Effector memory CD8-positive, alpha-beta T cell (primary cell): ENCODE measurements around the gene SLC40A1.
A peak's percentile ranks its signal among the peaks of the same experiment; 100 is the strongest.

Source experiments
- ATAC-seq: fragments of 150-1000 bp; cut with Tn5 transposase; replicated peaks from 2 replicates; pipeline ENCODE4 v1.10.0; 2021; ENCODE audit warnings: mild to moderate bottlenecking, moderate library complexity
- DNase-seq, 3 experiments: peaks; one replicate each; pipeline ENCODE4 v3.0.0; 2021
- H3K27ac Mint-ChIP-seq, 2 donors: one replicate each; pipeline ENCODE4 v1.8.0; 2022; ENCODE audit warnings: mild to moderate bottlenecking in 2 of 2, mixed read lengths in 2 of 2, moderate library complexity in 2 of 2
- H3K27me3 Mint-ChIP-seq, 2 donors: one replicate each; pipeline ENCODE4 v1.8.0; 2022; ENCODE audit warnings: mixed read lengths in 2 of 2
- H3K36me3 Mint-ChIP-seq: one replicate; pipeline ENCODE4 v1.8.0; 2022; ENCODE audit warnings: mild to moderate bottlenecking, moderate library complexity, mixed read lengths; ENCODE audit not compliant: insufficient read depth
- H3K4me1 Mint-ChIP-seq, 2 donors: one replicate each; pipeline ENCODE4 v1.8.0; 2022; ENCODE audit warnings: low read depth in 2 of 2, mixed read lengths in 2 of 2
- H3K4me3 Mint-ChIP-seq, 2 donors: one replicate each; pipeline ENCODE4 v1.8.0; 2022; ENCODE audit warnings: mild to moderate bottlenecking in 2 of 2, mixed read lengths in 2 of 2, moderate library complexity in 2 of 2
- H3K9me3 Mint-ChIP-seq, 2 donors: one replicate each; pipeline ENCODE4 v1.8.0; 2022; ENCODE audit warnings: mixed read lengths in 2 of 2

Gene SLC40A1

DNA sequence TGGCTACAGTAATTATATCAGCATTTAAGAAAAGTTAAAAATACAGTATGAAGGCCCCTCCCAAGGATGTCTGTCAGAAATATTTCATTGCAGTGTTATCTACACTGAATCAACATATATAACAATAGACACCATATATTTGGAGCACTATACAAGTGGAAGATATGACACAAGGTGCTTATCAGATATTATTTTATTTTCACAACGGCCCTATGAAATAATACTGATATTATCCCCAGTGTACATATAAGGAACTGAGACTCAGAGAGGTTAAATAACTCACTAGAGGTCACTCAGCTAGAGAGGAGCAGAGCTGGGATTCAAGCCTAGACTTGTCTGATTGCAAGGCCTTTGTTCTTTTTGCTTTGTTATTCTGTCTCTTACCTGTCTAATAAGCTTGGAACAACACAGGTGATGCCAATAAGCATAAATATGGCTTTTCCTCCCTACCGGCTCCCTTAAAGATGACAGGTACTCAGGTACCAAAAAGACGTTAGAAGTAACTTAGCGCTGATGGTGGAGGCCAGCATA, 4.7 kb upstream of the SLC40A1 start:
- H3K4me3 Mint-ChIP-seq = no peak overlapping the region
- H3K4me1 Mint-ChIP-seq = peaks cover 1 to 5% of the 10 kb centered on the region in 2 donors
- H3K27ac Mint-ChIP-seq = no peak overlapping the region
- no peak for ATAC-seq
- no peaks in the 10 kb centered on the region for H3K9me3 Mint-ChIP-seq
- H3K27me3 Mint-ChIP-seq = peaks cover 45 to 54% of the 10 kb centered on the region in 2 donors
- peaks cover 3% of the 10 kb centered on the region for H3K36me3 Mint-ChIP-seq
- no peak for DNase-seq

DNA sequence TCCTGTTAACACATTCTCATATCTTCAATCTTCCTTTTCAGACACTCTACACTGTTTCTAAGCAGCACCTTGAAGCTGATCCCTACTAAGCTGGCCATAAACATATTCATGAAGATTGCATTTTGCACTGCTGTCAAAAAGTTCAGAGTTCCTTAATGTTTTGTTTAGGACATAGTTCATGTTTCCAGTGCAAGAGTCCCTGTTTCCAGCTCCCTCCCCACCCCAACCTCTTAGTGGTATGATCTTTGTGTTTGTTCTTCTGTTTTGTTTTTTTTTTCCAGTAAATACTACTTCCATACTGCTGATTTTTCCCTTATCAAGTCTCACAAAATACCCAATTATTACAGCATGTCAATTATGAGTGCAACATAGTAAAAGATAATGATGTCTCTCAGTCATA, 4.1 kb upstream of the SLC40A1 start:
- Mint-ChIP-seq H3K9me3 (no peaks in the 10 kb centered on the region), H3K4me1 (peaks cover 5 to 8% of the 10 kb centered on the region in 2 donors), H3K36me3 (peaks cover 3% of the 10 kb centered on the region), H3K4me3 (no peak overlapping the region), H3K27me3 (peaks cover 47 to 60% of the 10 kb centered on the region in 2 donors), H3K27ac (no peak overlapping the region)
- ATAC-seq (no peak), DNase-seq (no peak)

DNA sequence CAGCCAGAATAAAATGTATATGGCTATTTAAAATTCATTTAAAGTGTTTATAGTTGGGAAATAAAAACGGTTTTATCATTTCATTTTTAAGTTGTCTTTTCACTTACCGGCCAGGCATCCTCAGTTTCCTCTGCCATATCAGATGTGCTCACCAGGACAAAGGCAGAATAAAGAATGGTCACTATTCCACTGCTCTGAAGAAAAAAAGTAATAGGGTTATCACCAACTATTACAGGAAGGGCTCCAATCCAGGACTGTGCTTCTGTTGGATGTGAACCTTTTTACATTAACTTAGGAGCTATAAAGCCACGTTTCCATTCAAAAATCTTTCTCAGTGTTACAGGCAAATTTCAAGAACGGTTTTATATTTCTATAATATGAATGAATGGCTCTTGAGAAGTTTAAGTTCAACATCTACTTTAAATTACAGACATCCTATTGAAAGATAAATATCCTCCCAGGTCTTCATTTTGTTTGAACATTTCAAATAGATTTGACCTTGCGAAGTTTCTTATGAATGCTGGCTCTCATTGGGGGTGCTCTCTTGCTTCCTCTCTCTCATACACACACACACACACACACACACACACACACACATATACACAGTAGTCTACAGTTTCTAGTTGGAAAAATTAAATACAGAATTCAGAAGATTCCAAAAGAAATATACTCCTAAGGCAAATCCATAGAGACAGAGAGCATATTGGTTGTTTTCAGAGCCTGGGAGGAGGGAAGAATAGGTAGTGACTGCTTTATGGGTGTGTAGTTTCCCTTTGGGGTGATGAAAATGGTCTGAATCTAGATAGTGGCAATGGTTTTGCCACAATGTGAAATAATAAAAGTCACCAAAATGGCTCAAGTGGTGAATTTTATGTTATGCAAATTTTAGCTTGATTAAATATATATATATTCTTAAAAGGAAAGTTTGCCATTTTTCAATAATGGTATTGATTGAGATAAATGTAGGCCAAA, 2.9 kb upstream of the SLC40A1 start:
- no peaks in the 10 kb centered on the region for H3K9me3 Mint-ChIP-seq
- peaks cover 3% of the 10 kb centered on the region for H3K36me3 Mint-ChIP-seq
- H3K4me1 Mint-ChIP-seq = peaks cover 5 to 8% of the 10 kb centered on the region in 2 donors
- H3K4me3 Mint-ChIP-seq = no peak overlapping the region
- peaks cover 52 to 63% of the 10 kb centered on the region in 2 donors for H3K27me3 Mint-ChIP-seq
- H3K27ac Mint-ChIP-seq = no peak overlapping the region
- ATAC-seq (no peak), DNase-seq (no peak)

DNA sequence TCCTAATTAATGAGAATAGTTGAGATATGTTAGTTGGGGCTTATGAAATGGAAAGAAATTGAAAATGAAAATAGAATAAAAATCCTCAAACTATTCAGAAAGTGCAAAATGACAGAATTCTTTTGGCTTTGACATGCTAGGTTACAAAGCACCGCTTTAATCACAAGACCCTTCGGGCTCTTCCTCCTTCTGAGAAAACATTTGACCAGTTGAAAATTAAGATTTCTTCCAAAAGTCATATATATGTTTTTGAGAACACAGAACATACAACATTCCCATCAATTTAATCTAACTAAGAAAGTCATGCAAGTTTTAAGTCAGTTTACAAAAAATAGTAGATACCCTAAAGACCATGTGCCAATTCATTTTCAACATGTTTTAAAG, 2.2 kb upstream of the SLC40A1 start:
- no peak for DNase-seq
- no peak overlapping the region for H3K27ac Mint-ChIP-seq
- H3K4me3 Mint-ChIP-seq = no peak overlapping the region
- no peak for ATAC-seq
- H3K9me3 Mint-ChIP-seq = no peaks in the 10 kb centered on the region
- H3K27me3 Mint-ChIP-seq = peaks cover 50 to 64% of the 10 kb centered on the region in 2 donors
- H3K36me3 Mint-ChIP-seq = peaks cover 3% of the 10 kb centered on the region
- peaks cover 5 to 8% of the 10 kb centered on the region in 2 donors for H3K4me1 Mint-ChIP-seq

DNA sequence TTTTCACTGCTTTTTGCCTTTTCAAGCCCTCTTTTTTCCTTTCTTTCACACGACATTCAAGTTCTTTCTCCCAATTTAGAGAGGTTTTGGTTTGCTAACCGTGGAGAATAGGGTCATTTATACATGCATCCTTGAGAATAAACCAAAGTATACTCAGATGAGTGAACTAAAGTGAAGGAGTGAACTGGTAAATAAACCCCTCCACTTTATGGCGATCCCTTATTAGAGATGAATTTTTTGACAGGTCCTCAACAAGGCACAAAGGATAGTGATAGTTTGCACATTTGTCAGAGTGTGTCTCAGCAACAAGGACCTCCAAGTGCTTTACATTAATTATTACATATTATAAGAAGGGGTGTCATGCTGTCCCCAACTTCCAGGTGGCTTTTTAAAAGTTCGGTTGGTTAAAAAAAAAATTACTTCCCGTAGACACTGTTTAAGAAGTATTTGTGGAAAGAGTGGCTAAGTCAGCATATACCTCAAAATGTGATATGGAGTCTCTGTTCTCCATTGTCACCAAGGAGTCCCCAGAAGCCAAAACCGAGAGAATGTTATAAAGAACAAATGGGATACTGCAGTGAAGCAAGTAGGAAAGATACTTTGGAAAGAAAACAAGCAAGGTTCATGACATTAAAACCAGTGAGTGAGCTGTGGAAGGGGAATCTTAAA, 1.7 kb upstream of the SLC40A1 start:
- Mint-ChIP-seq H3K4me1 (peaks cover 5 to 8% of the 10 kb centered on the region in 2 donors), H3K27me3 (peaks cover 45 to 63% of the 10 kb centered on the region in 2 donors), H3K4me3 (peak overlapping the region in 1 of 2 donors; percentile 71)

GRCh38 chr2:189581354-189582139, 961 bp upstream of the SLC40A1 start:
- Mint-ChIP-seq H3K9me3 (no peaks in the 10 kb centered on the region), H3K4me3 (peak overlapping the region; percentile 71 to 80), H3K27ac (peak overlapping the region in 1 of 2 donors; percentile 30), H3K27me3 (peaks cover 49 to 69% of the 10 kb centered on the region in 2 donors), H3K36me3 (peaks cover 3% of the 10 kb centered on the region), H3K4me1 (peaks cover 5 to 11% of the 10 kb centered on the region in 2 donors)
- no peak for ATAC-seq
- no peak for DNase-seq

More for the DNA sequence above, 1.7 kb upstream of the SLC40A1 start:
- Mint-ChIP-seq H3K36me3 (peaks cover 3% of the 10 kb centered on the region), H3K27ac (no peak overlapping the region), H3K9me3 (no peaks in the 10 kb centered on the region)
- ATAC-seq = no peak
- DNase-seq = no peak

- Mint-ChIP-seq H3K9me3 (no peaks in the 10 kb centered on the region), H3K27me3 (peaks cover 55 to 77% of the 10 kb centered on the region in 2 donors), H3K4me3 (peak overlapping the region; percentile 71 to 80), H3K36me3 (no peaks in the 10 kb centered on the region), H3K27ac (no peak overlapping the region), H3K4me1 (peaks cover 5 to 11% of the 10 kb centered on the region in 2 donors)
- ATAC-seq (peak; percentile 41), DNase-seq (no peak)
Observed at GRCh38 chr2:189580241-189580651, 340 bp downstream of the SLC40A1 start.

DNA sequence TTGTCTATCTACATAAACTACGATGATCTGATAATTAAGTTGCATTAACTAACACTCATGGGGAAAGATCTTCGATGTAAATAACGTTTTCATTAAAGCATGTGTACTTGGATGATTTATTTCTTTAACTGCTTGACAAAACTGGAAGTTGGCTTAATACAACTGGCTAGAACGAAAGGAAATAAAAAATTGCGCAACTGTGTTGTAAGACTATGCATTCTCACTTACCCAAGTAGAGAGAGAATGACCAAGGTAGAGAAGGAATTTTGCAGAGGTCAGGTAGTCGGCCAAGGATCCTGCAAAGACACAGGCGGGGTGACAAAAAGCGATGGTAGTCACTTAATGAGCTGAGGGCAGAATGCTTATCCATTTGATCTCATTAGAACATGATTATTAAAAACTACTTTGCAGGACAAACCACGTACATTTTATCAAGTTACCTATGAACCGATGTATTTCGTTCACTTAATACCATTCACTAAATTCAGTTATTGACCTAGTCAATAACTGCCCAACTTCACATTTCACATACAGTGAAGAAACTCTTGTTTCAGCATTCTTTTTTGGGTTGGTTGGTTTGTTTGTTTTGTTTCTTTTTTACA, 900 bp downstream of the SLC40A1 start:
- ATAC-seq (no peak), DNase-seq (no peak)
- peaks cover 5 to 11% of the 10 kb centered on the region in 2 donors for H3K4me1 Mint-ChIP-seq
- no peaks in the 10 kb centered on the region for H3K36me3 Mint-ChIP-seq
- no peaks in the 10 kb centered on the region for H3K9me3 Mint-ChIP-seq
- peaks cover 61 to 75% of the 10 kb centered on the region in 2 donors for H3K27me3 Mint-ChIP-seq
- no peak overlapping the region for H3K27ac Mint-ChIP-seq
- peak overlapping the region; percentile 71 to 80 for H3K4me3 Mint-ChIP-seq

DNA sequence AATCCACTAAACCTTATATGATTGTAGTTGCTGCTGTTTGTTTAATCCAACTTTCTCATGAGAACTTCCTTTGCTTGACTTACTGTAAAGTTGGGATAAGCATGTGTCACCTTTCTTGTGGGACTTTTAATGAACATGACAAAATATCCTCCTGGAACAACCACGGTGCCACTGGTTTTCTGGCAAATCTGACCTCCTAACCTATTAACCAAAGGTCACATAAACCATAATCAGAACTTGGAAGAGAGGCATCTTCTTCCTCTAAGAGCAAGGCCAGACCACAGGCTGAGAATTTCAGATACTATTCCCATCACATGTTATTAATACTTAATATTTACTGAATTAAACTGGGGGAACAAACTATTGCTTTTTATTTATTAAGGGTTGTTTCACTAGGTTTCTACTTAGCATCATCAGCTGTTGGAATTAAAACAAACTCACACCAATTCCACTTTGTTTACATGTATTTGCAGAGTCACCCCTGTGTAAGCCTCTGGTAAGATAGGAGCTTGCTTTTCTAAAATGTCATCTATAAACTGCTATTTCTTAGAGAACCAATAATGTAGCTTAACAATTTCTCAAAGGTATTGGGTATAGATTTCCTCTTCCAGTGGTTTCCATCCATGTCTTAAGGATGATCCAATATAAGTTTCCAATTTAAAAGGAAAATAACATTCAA, 2.2 kb downstream of the SLC40A1 start:
- peaks cover 5 to 11% of the 10 kb centered on the region in 2 donors for H3K4me1 Mint-ChIP-seq
- no peaks in the 10 kb centered on the region for H3K9me3 Mint-ChIP-seq
- no peak overlapping the region for H3K4me3 Mint-ChIP-seq
- no peak overlapping the region for H3K27ac Mint-ChIP-seq
- DNase-seq (no peak), ATAC-seq (no peak)
- peaks cover 60 to 68% of the 10 kb centered on the region in 2 donors for H3K27me3 Mint-ChIP-seq
- no peaks in the 10 kb centered on the region for H3K36me3 Mint-ChIP-seq

- ATAC-seq (no peak), DNase-seq (no peak)
- Mint-ChIP-seq H3K36me3 (no peaks in the 10 kb centered on the region), H3K4me1 (peaks cover 5 to 11% of the 10 kb centered on the region in 2 donors), H3K9me3 (no peaks in the 10 kb centered on the region), H3K4me3 (no peak overlapping the region), H3K27ac (no peak overlapping the region), H3K27me3 (peaks cover 50 to 64% of the 10 kb centered on the region in 2 donors)
Observed at GRCh38 chr2:189577121-189577520, 3.5 kb downstream of the SLC40A1 start.

DNA sequence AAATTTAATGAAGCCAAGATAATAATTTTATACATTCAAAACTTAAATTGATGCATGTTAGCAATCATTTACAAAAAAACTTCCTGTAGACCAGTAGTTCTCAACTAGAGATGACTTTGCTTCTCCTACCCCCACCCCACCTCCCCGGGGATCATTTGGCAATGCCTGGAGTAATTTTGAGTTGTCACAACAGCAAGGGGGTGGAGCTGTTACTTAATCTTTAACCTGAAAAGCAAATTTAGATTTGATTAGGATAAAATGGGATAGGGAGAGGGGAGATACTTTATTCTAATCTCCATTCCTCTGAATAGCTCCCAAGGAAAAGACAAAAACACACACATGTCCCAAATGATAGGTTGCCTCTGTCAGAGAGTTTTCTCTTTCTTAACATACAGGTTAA, 4.2 kb downstream of the SLC40A1 start:
- DNase-seq (no peak), ATAC-seq (no peak)
- Mint-ChIP-seq H3K27me3 (peaks cover 43 to 57% of the 10 kb centered on the region in 2 donors), H3K4me3 (no peak overlapping the region), H3K9me3 (no peaks in the 10 kb centered on the region), H3K4me1 (peaks cover 5 to 7% of the 10 kb centered on the region in 2 donors), H3K36me3 (no peaks in the 10 kb centered on the region), H3K27ac (no peak overlapping the region)

GRCh38 chr2:189574793-189575475, 5.7 kb downstream of the SLC40A1 start:
- ATAC-seq = no peak
- Mint-ChIP-seq H3K36me3 (no peaks in the 10 kb centered on the region), H3K27ac (no peak overlapping the region), H3K4me3 (no peak overlapping the region), H3K4me1 (peaks cover 0 to 2% of the 10 kb centered on the region in 2 donors), H3K9me3 (no peaks in the 10 kb centered on the region), H3K27me3 (peaks cover 35 to 45% of the 10 kb centered on the region in 2 donors)
- DNase-seq = no peak
